Measurements from ENCODE around the gene PTPRG.

The PTPRG gene

GRCh38 chr3:62260655-62261054, 699.3 kb downstream of the PTPRG start:
- Mint-ChIP-seq H3K27me3 (no peaks in the 10 kb centered on the region), H3K27ac (no peak overlapping the region), H3K4me3 (no peak overlapping the region), H3K4me1 (no peaks in the 10 kb centered on the region), H3K36me3 (no peaks in the 10 kb centered on the region), H3K9me3 (no peaks in the 10 kb centered on the region)
- DNase-seq (no peak), ATAC-seq (replicated peaks) (no peak)

DNA sequence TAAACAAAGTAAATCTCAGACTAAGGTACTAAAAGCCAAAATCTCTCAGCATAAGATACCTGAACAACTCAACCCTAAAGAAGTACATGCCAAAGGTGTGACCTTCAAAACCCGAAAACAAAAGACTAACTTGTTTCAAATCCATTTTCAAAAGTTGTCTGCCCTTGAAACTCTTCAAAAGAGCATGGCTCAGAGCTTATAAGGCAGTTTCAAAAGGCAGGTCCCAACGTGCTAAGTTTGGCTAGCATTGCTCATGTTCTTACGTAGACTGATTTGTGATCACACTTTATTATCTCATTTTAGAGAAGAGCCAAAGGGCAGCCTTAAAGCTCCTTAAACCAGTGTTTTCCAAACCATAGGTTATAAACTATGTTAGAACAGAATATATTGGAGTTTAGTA, 699.8 kb downstream of the PTPRG start:
- Mint-ChIP-seq H3K4me1 (no peaks in the 10 kb centered on the region), H3K36me3 (no peaks in the 10 kb centered on the region), H3K9me3 (no peaks in the 10 kb centered on the region), H3K27me3 (no peaks in the 10 kb centered on the region), H3K27ac (no peak overlapping the region), H3K4me3 (no peak overlapping the region)
- DNase-seq, result no peak
- ATAC-seq (replicated peaks), result no peak

GRCh38 chr3:62261736-62262135, 700.4 kb downstream of the PTPRG start:
- Mint-ChIP-seq H3K4me3 (no peak overlapping the region), H3K36me3 (no peaks in the 10 kb centered on the region), H3K9me3 (no peaks in the 10 kb centered on the region), H3K4me1 (no peaks in the 10 kb centered on the region), H3K27ac (no peak overlapping the region), H3K27me3 (no peaks in the 10 kb centered on the region)
- ATAC-seq (replicated peaks) (no peak), DNase-seq (no peak)

DNA sequence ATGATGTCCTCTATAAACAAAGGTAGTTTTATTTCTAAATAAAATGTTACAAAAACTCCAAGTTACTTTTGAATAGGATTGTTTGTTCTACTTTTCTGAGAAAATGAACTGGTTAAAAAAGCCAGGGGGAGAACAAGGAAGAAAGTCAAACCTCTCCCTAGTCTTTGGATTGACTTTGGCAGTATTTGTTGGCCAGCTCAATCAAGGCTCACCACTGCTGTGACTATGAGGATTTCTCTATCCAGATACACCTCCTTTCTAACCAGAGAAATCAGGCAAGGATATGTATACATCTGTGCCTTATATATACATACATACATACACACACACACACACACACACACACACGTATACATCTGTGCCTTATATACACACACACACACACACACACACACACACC, 704.2 kb downstream of the PTPRG start:
- DNase-seq (no peak), ATAC-seq (replicated peaks) (no peak)
- Mint-ChIP-seq H3K9me3 (no peaks in the 10 kb centered on the region), H3K27ac (no peak overlapping the region), H3K27me3 (no peaks in the 10 kb centered on the region), H3K4me3 (no peak overlapping the region), H3K4me1 (no peaks in the 10 kb centered on the region), H3K36me3 (no peaks in the 10 kb centered on the region)

- no peak for ATAC-seq (replicated peaks)
- H3K27ac Mint-ChIP-seq, result no peak overlapping the region
- no peaks in the 10 kb centered on the region for H3K9me3 Mint-ChIP-seq
- no peak for DNase-seq
- no peak overlapping the region for H3K4me3 Mint-ChIP-seq
- H3K4me1 Mint-ChIP-seq, result no peaks in the 10 kb centered on the region
- H3K36me3 Mint-ChIP-seq, result no peaks in the 10 kb centered on the region
- no peaks in the 10 kb centered on the region for H3K27me3 Mint-ChIP-seq
Observed at GRCh38 chr3:62266668-62267283, 705.4 kb downstream of the PTPRG start.

GRCh38 chr3:62276658-62277180, 715.3 kb downstream of the PTPRG start:
- ATAC-seq (replicated peaks), result no peak
- Mint-ChIP-seq H3K4me1 (no peaks in the 10 kb centered on the region), H3K36me3 (no peaks in the 10 kb centered on the region), H3K4me3 (no peak overlapping the region), H3K27ac (no peak overlapping the region), H3K27me3 (peaks cover 0 to 6% of the 10 kb centered on the region in 2 donors), H3K9me3 (peaks cover 0 to 2% of the 10 kb centered on the region in 2 donors)
- DNase-seq, result no peak

DNA sequence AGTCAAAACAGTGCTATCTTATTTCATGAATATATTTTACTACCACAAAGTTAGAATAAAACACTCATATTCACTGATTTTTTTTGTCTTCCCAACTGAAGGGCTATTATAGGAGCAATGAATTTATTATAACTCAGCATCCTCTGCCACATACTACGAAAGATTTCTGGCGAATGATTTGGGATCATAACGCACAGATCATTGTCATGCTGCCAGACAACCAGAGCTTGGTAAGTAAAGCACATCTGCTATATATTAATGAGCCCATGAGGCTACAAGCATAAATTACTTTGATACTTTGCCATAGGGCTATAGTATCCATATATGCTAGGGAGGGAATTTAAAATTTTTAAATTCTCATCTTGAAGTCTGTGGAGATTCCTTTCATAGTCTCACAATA, 716.1 kb downstream of the PTPRG start:
- ATAC-seq (replicated peaks) (no peak), DNase-seq (no peak)
- Mint-ChIP-seq H3K9me3 (peaks cover 0 to 2% of the 10 kb centered on the region in 2 donors), H3K36me3 (no peaks in the 10 kb centered on the region), H3K4me1 (no peaks in the 10 kb centered on the region), H3K27ac (no peak overlapping the region), H3K4me3 (no peak overlapping the region), H3K27me3 (peaks cover 0 to 6% of the 10 kb centered on the region in 2 donors)

DNA sequence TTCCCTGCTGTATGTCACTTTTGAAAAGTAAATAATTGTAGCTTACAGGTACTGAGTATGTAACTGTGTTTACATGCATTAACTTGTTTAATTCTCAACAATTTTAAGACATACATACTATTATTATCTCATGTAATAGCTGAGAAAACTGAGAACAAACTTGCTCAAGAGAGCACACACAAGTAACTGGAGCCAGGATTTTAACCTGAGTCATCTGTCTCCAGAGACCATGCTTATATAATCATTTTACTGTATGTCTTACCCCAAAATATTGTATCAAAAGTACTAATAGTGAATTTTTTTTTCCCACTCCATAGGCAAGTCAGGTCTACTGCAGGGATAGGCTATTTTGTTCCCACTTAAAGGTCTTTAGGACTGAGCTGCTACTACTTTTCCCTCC, 716.6 kb downstream of the PTPRG start:
- Mint-ChIP-seq H3K4me3 (no peak overlapping the region), H3K27ac (no peak overlapping the region), H3K4me1 (no peaks in the 10 kb centered on the region), H3K9me3 (peaks cover 0 to 2% of the 10 kb centered on the region in 2 donors), H3K27me3 (peaks cover 0 to 6% of the 10 kb centered on the region in 2 donors), H3K36me3 (no peaks in the 10 kb centered on the region)
- no peak for DNase-seq
- ATAC-seq (replicated peaks), result no peak

GRCh38 chr3:62281726-62282125, 720.4 kb downstream of the PTPRG start:
- Mint-ChIP-seq H3K4me3 (no peak overlapping the region), H3K9me3 (no peaks in the 10 kb centered on the region), H3K36me3 (no peaks in the 10 kb centered on the region), H3K4me1 (no peaks in the 10 kb centered on the region), H3K27me3 (peaks cover 0 to 6% of the 10 kb centered on the region in 2 donors), H3K27ac (no peak overlapping the region)
- ATAC-seq (replicated peaks) (no peak), DNase-seq (no peak)

- Mint-ChIP-seq H3K27me3 (peaks cover 0 to 6% of the 10 kb centered on the region in 2 donors), H3K4me1 (peaks cover 0 to 12% of the 10 kb centered on the region in 2 donors), H3K4me3 (no peak overlapping the region), H3K27ac (no peak overlapping the region), H3K9me3 (no peaks in the 10 kb centered on the region), H3K36me3 (no peaks in the 10 kb centered on the region)
- ATAC-seq (replicated peaks) (no peak), DNase-seq (no peak)
Observed at GRCh38 chr3:62284442-62284841, 723.1 kb downstream of the PTPRG start.

DNA sequence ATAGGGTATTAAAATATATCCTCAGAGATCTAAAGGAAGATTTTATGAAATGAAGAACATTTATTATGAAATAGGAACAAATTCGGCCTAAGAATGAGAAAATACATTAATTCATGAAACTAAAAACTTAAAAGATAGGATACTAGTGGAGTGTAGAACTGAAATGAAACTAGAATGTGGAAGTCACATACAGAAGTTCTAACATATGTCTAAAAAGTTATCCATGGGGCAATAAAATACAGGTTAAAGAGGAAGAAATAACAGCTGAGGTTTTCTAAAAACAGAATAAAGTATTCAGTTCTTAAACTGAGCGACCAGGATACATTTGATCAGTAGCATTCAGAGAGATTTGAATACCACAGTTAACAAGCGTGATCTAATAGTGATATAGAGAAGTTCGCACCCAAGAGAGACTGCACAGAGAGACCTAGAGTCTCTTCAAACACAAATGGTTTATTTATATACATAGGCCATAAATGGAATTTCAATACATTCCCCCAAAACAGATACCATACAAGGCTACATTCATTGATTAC, 726.1 kb downstream of the PTPRG start:
- ATAC-seq (replicated peaks), result no peak
- no peaks in the 10 kb centered on the region for H3K36me3 Mint-ChIP-seq
- no peaks in the 10 kb centered on the region for H3K9me3 Mint-ChIP-seq
- H3K27me3 Mint-ChIP-seq, result peaks cover 0 to 5% of the 10 kb centered on the region in 2 donors
- H3K4me1 Mint-ChIP-seq, result peaks cover 0 to 12% of the 10 kb centered on the region in 2 donors
- no peak overlapping the region for H3K27ac Mint-ChIP-seq
- H3K4me3 Mint-ChIP-seq, result no peak overlapping the region
- no peak for DNase-seq

GRCh38 chr3:62289922-62290321, 728.6 kb downstream of the PTPRG start:
- Mint-ChIP-seq H3K9me3 (no peaks in the 10 kb centered on the region), H3K36me3 (no peaks in the 10 kb centered on the region), H3K4me3 (no peak overlapping the region), H3K27ac (no peak overlapping the region), H3K27me3 (peaks cover 0 to 5% of the 10 kb centered on the region in 2 donors), H3K4me1 (peaks cover 0 to 12% of the 10 kb centered on the region in 2 donors)
- ATAC-seq (replicated peaks) (no peak), DNase-seq (no peak)

- H3K9me3 Mint-ChIP-seq, result no peaks in the 10 kb centered on the region
- H3K27me3 Mint-ChIP-seq, result peaks cover 0 to 5% of the 10 kb centered on the region in 2 donors
- H3K4me1 Mint-ChIP-seq, result no peaks in the 10 kb centered on the region
- no peak overlapping the region for H3K4me3 Mint-ChIP-seq
- ATAC-seq (replicated peaks) (no peak), DNase-seq (no peak)
- no peaks in the 10 kb centered on the region for H3K36me3 Mint-ChIP-seq
- H3K27ac Mint-ChIP-seq, result no peak overlapping the region
Observed at GRCh38 chr3:62293051-62293780, 731.8 kb downstream of the PTPRG start.

DNA sequence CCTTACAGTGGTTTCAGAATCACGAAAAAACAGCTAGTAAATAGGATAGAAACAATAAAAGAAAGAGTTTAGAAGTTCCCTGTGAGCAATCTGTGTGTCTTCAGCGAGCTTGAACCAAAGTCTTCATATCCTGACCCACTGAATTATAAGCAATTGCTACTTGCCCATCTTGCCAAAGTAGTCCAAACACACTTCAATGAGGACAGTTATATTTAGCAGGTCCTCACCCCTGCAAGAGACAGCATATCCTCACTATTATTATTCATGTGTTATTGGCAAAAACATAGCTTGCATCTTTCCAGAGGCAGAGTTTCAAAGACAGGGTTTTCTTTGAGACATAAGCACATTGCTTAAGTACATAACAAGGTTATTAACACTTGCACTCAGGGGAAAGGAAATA, 734.2 kb downstream of the PTPRG start:
- Mint-ChIP-seq H3K36me3 (no peaks in the 10 kb centered on the region), H3K4me1 (no peaks in the 10 kb centered on the region), H3K27me3 (peaks cover 0 to 5% of the 10 kb centered on the region in 2 donors), H3K9me3 (no peaks in the 10 kb centered on the region), H3K27ac (no peak overlapping the region), H3K4me3 (no peak overlapping the region)
- no peak for DNase-seq
- ATAC-seq (replicated peaks), result no peak

- DNase-seq (no peak), ATAC-seq (replicated peaks) (no peak)
- H3K27ac Mint-ChIP-seq, result no peak overlapping the region
- H3K9me3 Mint-ChIP-seq, result peaks cover 10 to 13% of the 10 kb centered on the region in 2 donors
- no peaks in the 10 kb centered on the region for H3K36me3 Mint-ChIP-seq
- no peak overlapping the region for H3K4me3 Mint-ChIP-seq
- no peaks in the 10 kb centered on the region for H3K4me1 Mint-ChIP-seq
- H3K27me3 Mint-ChIP-seq, result no peaks in the 10 kb centered on the region
Observed at GRCh38 chr3:62300617-62301016, 739.2 kb downstream of the PTPRG start.
